HepG2 (cell line): ENCODE data around the gene SEMA7A. TPM values are rescaled to one million over a fixed set of nuclear protein-coding genes. Genes with fewer than 3 reads are reported as not detected.

Experiments used
- NR1H2 ChIP-seq: sonication (generic); formaldehyde crosslinking; IDR thresholded peaks from 2 replicates; pipeline ENCODE4 v1.8.1; 2022; ENCODE audit warnings: low read depth, missing genetic modification reagents, borderline replicate concordance
- RBM22 ChIP-seq: fragments of 200-400 bp; formaldehyde crosslinking; optimal IDR thresholded peaks from 2 replicates; pipeline ENCODE3; 2017; ENCODE audit warnings: mild to moderate bottlenecking, low read length, moderate library complexity
- SIX4 ChIP-seq: sonication (generic); formaldehyde crosslinking; IDR thresholded peaks from 2 replicates; pipeline ENCODE4 v1.4.0; 2020; ENCODE audit warnings: missing genetic modification reagents
- SKI ChIP-seq: fragments of 450-650 bp; IDR thresholded peaks from one replicate; pipeline ENCODE4 v1.6.1; 2018; ENCODE audit warnings: mild to moderate bottlenecking; ENCODE audit not compliant: partially characterized antibody
- SMAD3 ChIP-seq: sonication (generic); formaldehyde crosslinking; IDR thresholded peaks from 2 replicates; pipeline ENCODE4 v1.4.0; 2020; ENCODE audit warnings: missing genetic modification reagents
- STAG1 ChIP-seq: sonication (generic); formaldehyde crosslinking; IDR thresholded peaks from 2 replicates; pipeline ENCODE4 v1.4.0; 2020; ENCODE audit warnings: missing genetic modification reagents
- TAF15 ChIP-seq: fragments of 200-400 bp; formaldehyde crosslinking; IDR thresholded peaks from one replicate; pipeline ENCODE4 v1.6.1; 2018; ENCODE audit warnings: mild to moderate bottlenecking, low read depth, low read length; ENCODE audit not compliant: poor library complexity, severe bottlenecking
- ZNF143 ChIP-seq: sonication (generic); formaldehyde crosslinking; IDR thresholded peaks from 2 replicates; pipeline ENCODE4 v1.4.0; 2020; ENCODE audit warnings: missing genetic modification reagents
- ZNF280D ChIP-seq: sonication (generic); formaldehyde crosslinking; IDR thresholded peaks from 2 replicates; pipeline ENCODE4 v1.5.1; 2020; ENCODE audit warnings: mild to moderate bottlenecking, missing genetic modification reagents
- ZNF672 ChIP-seq: sonication (generic); formaldehyde crosslinking; IDR thresholded peaks from 2 replicates; pipeline ENCODE4 v1.8.1; 2022; ENCODE audit warnings: missing genetic modification reagents
- polyA plus RNA-seq, 8 experiments: library from polyadenylated mRNA; depleted of rRNA in 3 of 8; stranded (reverse) in 7 of 8; unstranded in 1 of 8; fragments of >200 nt; fragmentation: Illumina TruSeq in 4 of 8; extraction: Trizol in 4 of 8; gene quantifications; 2 replicates each; pipeline versions ENCODE4 v1.2.1 to v1.2.3, GENCODE V29; 2011 to 2016; ENCODE audit warnings: low read depth in 4 of 8, missing spikeins in 1 of 8, mixed read lengths in 1 of 8; ENCODE audit not compliant: insufficient read depth in 1 of 8
- total RNA-seq, 5 experiments: library from RNA; depleted of rRNA; stranded (reverse); fragments of >200 nt; fragmentation: Illumina TruSeq; extraction: Trizol; gene quantifications; 2 replicates each; pipeline ENCODE4 v1.2.3, GENCODE V29; 2016; ENCODE audit warnings: low read depth in 1 of 5
- TF ChIP-seq, protein P1 (sequence below): sonication (generic); formaldehyde crosslinking; IDR thresholded peaks from 2 replicates; pipeline ENCODE4 v1.8.0; 2022; ENCODE audit warnings: missing genetic modification reagents, mild to moderate bottlenecking, borderline replicate concordance
- TF ChIP-seq, protein P2 (sequence below): sonication (generic); formaldehyde crosslinking; IDR thresholded peaks from 2 replicates; pipeline ENCODE4 v1.5.1; 2020; ENCODE audit warnings: missing genetic modification reagents, mild to moderate bottlenecking, borderline replicate concordance
- TF ChIP-seq, protein P3 (sequence below): fragments of 450-650 bp; IDR thresholded peaks from 2 replicates; pipeline ENCODE4 v1.6.1; 2017
- TF ChIP-seq, protein P4 (sequence below): sonication (generic); formaldehyde crosslinking; IDR thresholded peaks from 2 replicates; pipeline ENCODE4 v1.9.0; 2021; ENCODE audit warnings: missing genetic modification reagents, borderline replicate concordance

SEMA7A gene
- total and polyA plus RNA-seq, 2 of the 13 experiments (the other 11 are each of a cell fraction or from before 2014, with no cell fraction given): 9.0 to 15.8 TPM

- TF ChIP-seq ZNF143 (CRISPR knock-in tag) (peak; percentile 97), ZNF672 (CRISPR knock-in tag) (no peak), NR1H2 (CRISPR knock-in tag) (no peak), RBM22 (no peak), SMAD3 (CRISPR knock-in tag) (peak; percentile 78), TAF15 (peak; percentile 25), SKI (peak; percentile 61), ZNF280D (CRISPR knock-in tag) (peak; percentile 73), SIX4 (CRISPR knock-in tag) (peak; percentile 17; the same call in 1 of the 2 replicates), STAG1 (CRISPR knock-in tag) (peak; percentile 77)
- TF ChIP-seq, protein P1, sequence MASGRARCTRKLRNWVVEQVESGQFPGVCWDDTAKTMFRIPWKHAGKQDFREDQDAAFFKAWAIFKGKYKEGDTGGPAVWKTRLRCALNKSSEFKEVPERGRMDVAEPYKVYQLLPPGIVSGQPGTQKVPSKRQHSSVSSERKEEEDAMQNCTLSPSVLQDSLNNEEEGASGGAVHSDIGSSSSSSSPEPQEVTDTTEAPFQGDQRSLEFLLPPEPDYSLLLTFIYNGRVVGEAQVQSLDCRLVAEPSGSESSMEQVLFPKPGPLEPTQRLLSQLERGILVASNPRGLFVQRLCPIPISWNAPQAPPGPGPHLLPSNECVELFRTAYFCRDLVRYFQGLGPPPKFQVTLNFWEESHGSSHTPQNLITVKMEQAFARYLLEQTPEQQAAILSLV (CRISPR knock-in tag): peak; percentile 73; the same call in 1 of the 2 replicates
- TF ChIP-seq, protein P2, sequence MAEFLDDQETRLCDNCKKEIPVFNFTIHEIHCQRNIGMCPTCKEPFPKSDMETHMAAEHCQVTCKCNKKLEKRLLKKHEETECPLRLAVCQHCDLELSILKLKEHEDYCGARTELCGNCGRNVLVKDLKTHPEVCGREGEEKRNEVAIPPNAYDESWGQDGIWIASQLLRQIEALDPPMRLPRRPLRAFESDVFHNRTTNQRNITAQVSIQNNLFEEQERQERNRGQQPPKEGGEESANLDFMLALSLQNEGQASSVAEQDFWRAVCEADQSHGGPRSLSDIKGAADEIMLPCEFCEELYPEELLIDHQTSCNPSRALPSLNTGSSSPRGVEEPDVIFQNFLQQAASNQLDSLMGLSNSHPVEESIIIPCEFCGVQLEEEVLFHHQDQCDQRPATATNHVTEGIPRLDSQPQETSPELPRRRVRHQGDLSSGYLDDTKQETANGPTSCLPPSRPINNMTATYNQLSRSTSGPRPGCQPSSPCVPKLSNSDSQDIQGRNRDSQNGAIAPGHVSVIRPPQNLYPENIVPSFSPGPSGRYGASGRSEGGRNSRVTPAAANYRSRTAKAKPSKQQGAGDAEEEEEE: no peak; the same call in 1 of the 2 replicates
- TF ChIP-seq, protein P3, sequence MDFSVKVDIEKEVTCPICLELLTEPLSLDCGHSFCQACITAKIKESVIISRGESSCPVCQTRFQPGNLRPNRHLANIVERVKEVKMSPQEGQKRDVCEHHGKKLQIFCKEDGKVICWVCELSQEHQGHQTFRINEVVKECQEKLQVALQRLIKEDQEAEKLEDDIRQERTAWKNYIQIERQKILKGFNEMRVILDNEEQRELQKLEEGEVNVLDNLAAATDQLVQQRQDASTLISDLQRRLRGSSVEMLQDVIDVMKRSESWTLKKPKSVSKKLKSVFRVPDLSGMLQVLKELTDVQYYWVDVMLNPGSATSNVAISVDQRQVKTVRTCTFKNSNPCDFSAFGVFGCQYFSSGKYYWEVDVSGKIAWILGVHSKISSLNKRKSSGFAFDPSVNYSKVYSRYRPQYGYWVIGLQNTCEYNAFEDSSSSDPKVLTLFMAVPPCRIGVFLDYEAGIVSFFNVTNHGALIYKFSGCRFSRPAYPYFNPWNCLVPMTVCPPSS: no peak
- TF ChIP-seq, protein P4, sequence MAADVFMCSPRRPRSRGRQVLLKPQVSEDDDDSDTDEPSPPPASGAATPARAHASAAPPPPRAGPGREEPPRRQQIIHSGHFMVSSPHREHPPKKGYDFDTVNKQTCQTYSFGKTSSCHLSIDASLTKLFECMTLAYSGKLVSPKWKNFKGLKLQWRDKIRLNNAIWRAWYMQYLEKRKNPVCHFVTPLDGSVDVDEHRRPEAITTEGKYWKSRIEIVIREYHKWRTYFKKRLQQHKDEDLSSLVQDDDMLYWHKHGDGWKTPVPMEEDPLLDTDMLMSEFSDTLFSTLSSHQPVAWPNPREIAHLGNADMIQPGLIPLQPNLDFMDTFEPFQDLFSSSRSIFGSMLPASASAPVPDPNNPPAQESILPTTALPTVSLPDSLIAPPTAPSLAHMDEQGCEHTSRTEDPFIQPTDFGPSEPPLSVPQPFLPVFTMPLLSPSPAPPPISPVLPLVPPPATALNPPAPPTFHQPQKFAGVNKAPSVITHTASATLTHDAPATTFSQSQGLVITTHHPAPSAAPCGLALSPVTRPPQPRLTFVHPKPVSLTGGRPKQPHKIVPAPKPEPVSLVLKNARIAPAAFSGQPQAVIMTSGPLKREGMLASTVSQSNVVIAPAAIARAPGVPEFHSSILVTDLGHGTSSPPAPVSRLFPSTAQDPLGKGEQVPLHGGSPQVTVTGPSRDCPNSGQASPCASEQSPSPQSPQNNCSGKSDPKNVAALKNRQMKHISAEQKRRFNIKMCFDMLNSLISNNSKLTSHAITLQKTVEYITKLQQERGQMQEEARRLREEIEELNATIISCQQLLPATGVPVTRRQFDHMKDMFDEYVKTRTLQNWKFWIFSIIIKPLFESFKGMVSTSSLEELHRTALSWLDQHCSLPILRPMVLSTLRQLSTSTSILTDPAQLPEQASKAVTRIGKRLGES (CRISPR knock-in tag): 0 out of 2 replicates have a peak, but pooled peaks have one; percentile 10
Measured at GRCh38 chr15:74460871-74461846, 27.4 kb upstream of the SEMA7A start, which contains the start of gene UBL7 (continued).
